Uterus (tissue), 2 donors: ENCODE measurements around the gene ANKRD31.

Experiments used
- POLR2A ChIP-seq, 2 donors: fragments of 450-650 bp; IDR thresholded peaks; one replicate each; pipeline ENCODE4 v1.6.1; 2016; ENCODE audit warnings: antibody characterized with exemption in 2 of 2, mild to moderate bottlenecking in 1 of 2, moderate library complexity in 1 of 2
- TF ChIP-seq, protein P1 (sequence below), 4 experiments: fragments of 200-600 bp in 2 of 4; fragments of 450-650 bp in 2 of 4; sonication (generic) in 2 of 4; IDR thresholded peaks; one replicate each; pipeline ENCODE4 v1.5.1; 2016 to 2019; ENCODE audit warnings: antibody characterized with exemption in 4 of 4, mild to moderate bottlenecking in 2 of 4, moderate library complexity in 1 of 4

GRCh38 chr5:75042522-75042921, 194.2 kb downstream of the ANKRD31 start:
- TF ChIP-seq, protein P1, sequence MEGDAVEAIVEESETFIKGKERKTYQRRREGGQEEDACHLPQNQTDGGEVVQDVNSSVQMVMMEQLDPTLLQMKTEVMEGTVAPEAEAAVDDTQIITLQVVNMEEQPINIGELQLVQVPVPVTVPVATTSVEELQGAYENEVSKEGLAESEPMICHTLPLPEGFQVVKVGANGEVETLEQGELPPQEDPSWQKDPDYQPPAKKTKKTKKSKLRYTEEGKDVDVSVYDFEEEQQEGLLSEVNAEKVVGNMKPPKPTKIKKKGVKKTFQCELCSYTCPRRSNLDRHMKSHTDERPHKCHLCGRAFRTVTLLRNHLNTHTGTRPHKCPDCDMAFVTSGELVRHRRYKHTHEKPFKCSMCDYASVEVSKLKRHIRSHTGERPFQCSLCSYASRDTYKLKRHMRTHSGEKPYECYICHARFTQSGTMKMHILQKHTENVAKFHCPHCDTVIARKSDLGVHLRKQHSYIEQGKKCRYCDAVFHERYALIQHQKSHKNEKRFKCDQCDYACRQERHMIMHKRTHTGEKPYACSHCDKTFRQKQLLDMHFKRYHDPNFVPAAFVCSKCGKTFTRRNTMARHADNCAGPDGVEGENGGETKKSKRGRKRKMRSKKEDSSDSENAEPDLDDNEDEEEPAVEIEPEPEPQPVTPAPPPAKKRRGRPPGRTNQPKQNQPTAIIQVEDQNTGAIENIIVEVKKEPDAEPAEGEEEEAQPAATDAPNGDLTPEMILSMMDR (IDR thresholded peaks at IDR 0.05) = no peak
- no peak for TF ChIP-seq POLR2A (IDR thresholded peaks at IDR 0.05)
